ENCODE measurements around the gene ENPP5.

GRCh38 chr6:46156701-46157100 lies 14.1 kb downstream of the ENPP5 start:
- TF ChIP-seq CTCF (IDR thresholded peaks at IDR 0.05) (no peak), EZH2 (IDR thresholded peaks at IDR 0.05; ENCODE audit: borderline replicate concordance, insufficient read depth, low read depth, low read length, poor library complexity, severe bottlenecking) (no peak)

All from B cell (primary cell).